Thyroid gland (tissue), 4 donors: ENCODE measurements around the gene ZBTB37. TPM values are rescaled to one million over a fixed set of nuclear protein-coding genes. Genes with fewer than 3 reads are reported as not detected.
A peak's percentile ranks its signal among the peaks of the same experiment; 100 is the strongest.

Experiments
- DNase-seq, 2 donors: peaks; one replicate each; pipeline ENCODE4 v3.0.0-alpha.2; 2019
- H3K27ac ChIP-seq, 3 donors: fragments of 200-600 bp; sonication (generic); 1 replicate in 2 of 3; 2 replicates in 1 of 3; pipeline ENCODE4 v1.5.1; 2016 to 2019; ENCODE audit warnings: mild to moderate bottlenecking in 1 of 3, moderate library complexity in 1 of 3
- H3K27me3 ChIP-seq: fragments of 200-600 bp; sonication (generic); one replicate; pipeline ENCODE4 v1.5.1; 2019
- H3K36me3 ChIP-seq, 2 donors: fragments of 200-600 bp; sonication (generic); one replicate each; pipeline ENCODE4 v1.5.1; 2016 to 2019
- H3K4me1 ChIP-seq, 2 donors: fragments of 200-600 bp; sonication (generic); one replicate each; pipeline ENCODE4 v1.5.1; 2017 to 2019
- H3K4me3 ChIP-seq, 3 donors: fragments of 200-600 bp; sonication (generic); replicated peaks in 1 of 3; 1 replicate in 2 of 3; 2 replicates in 1 of 3; pipeline ENCODE4 v1.5.1; 2016; ENCODE audit warnings: mild to moderate bottlenecking in 1 of 3
- H3K9me3 ChIP-seq: fragments of 200-600 bp; sonication (generic); one replicate; pipeline ENCODE4 v1.5.1; 2017
- CTCF ChIP-seq, 6 experiments: fragments of 200-600 bp in 3 of 6; fragments of 450-650 bp in 3 of 6; sonication (generic) in 3 of 6; IDR thresholded peaks; one replicate each; pipeline ENCODE4 v1.5.1; 2016 to 2019; ENCODE audit warnings: antibody characterized with exemption in 6 of 6, mild to moderate bottlenecking in 2 of 6, inconsistent platforms in 1 of 6, moderate library complexity in 1 of 6
- POLR2A ChIP-seq, 2 donors: fragments of 450-650 bp; IDR thresholded peaks; one replicate each; pipeline ENCODE4 v1.6.1; 2017; ENCODE audit warnings: antibody characterized with exemption in 2 of 2, mild to moderate bottlenecking in 2 of 2, moderate library complexity in 1 of 2
- WGBS, 2 donors: methylation state at CpG; one replicate each; pipeline ENCODE4 v1.1.5; 2017; 5-methylcytosine and 5-hydroxymethylcytosine counted together
- intact Hi-C: fragments of 100-400 bp; cut with DNase I; formaldehyde crosslinking; loops from one replicate; pipeline ENCODE4 v1.15.1; 2023
- total RNA-seq, 4 donors: library from RNA; depleted of rRNA; stranded (reverse); fragments of >200 nt; gene quantifications; one replicate each; pipeline ENCODE4 v1.2.3, GENCODE V29; 2016

Gene ZBTB37
- total RNA-seq, 4 donors from 2014 or later = 14.6 to 24.4 (median 17.3) TPM

- no peaks in the 10 kb centered on the region for H3K36me3 ChIP-seq
- no peak for DNase-seq
- no peak overlapping the region for H3K4me3 ChIP-seq
- intact Hi-C loops = no loop called here
- no peaks in the 10 kb centered on the region for H3K27me3 ChIP-seq
- no peak for TF ChIP-seq POLR2A (IDR thresholded peaks at IDR 0.05)
- TF ChIP-seq CTCF (IDR thresholded peaks at IDR 0.05) = no peak
- no peak overlapping the region for H3K27ac ChIP-seq
- H3K4me1 ChIP-seq = no peaks in the 10 kb centered on the region
- no peaks in the 10 kb centered on the region for H3K9me3 ChIP-seq
- WGBS, 2 donors = 93 to 95% methylated on average over 1 of the region's 1 CpG
These were observed 25.4 kb downstream of the ZBTB37 start for GRCh38 chr1:173893611-173894010.

GRCh38 chr1:173894189-173894588 is 26.0 kb downstream of the ZBTB37 start:
- DNase-seq = no peak
- Histone ChIP-seq H3K36me3 (no peaks in the 10 kb centered on the region), H3K9me3 (no peaks in the 10 kb centered on the region), H3K4me3 (no peak overlapping the region), H3K27me3 (no peaks in the 10 kb centered on the region), H3K27ac (no peak overlapping the region), H3K4me1 (no peaks in the 10 kb centered on the region)
- TF ChIP-seq POLR2A (IDR thresholded peaks at IDR 0.05) = no peak
- TF ChIP-seq CTCF (IDR thresholded peaks at IDR 0.05) = no peak
- WGBS, 2 donors = 95% methylated on average over 3 of the region's 3 CpGs
- intact Hi-C loops = no loop called here

GRCh38 chr1:173900427-173900826 is 32.2 kb downstream of the ZBTB37 start:
- Histone ChIP-seq H3K9me3 (no peaks in the 10 kb centered on the region), H3K27me3 (no peaks in the 10 kb centered on the region), H3K27ac (no peak overlapping the region), H3K4me3 (no peak overlapping the region), H3K4me1 (peaks cover 19 to 25% of the 10 kb centered on the region in 2 donors), H3K36me3 (no peaks in the 10 kb centered on the region)
- DNase-seq = no peak
- 41 to 49% methylated on average over 2 of the region's 2 CpGs for WGBS, 2 donors
- no peak for TF ChIP-seq CTCF (IDR thresholded peaks at IDR 0.05)
- TF ChIP-seq POLR2A (IDR thresholded peaks at IDR 0.05) = no peak
- intact Hi-C loops = no loop called here

GRCh38 chr1:173900992-173901391 is 32.8 kb downstream of the ZBTB37 start:
- no peaks in the 10 kb centered on the region for H3K9me3 ChIP-seq
- WGBS, 2 donors = 49 to 59% methylated on average over 3 of the region's 3 CpGs
- no peak overlapping the region for H3K27ac ChIP-seq
- TF ChIP-seq POLR2A (IDR thresholded peaks at IDR 0.05) = no peak
- no peak for TF ChIP-seq CTCF (IDR thresholded peaks at IDR 0.05)
- intact Hi-C loops = no loop called here
- H3K27me3 ChIP-seq = no peaks in the 10 kb centered on the region
- no peaks in the 10 kb centered on the region for H3K36me3 ChIP-seq
- DNase-seq = no peak
- H3K4me1 ChIP-seq = peaks cover 19 to 25% of the 10 kb centered on the region in 2 donors
- no peak overlapping the region for H3K4me3 ChIP-seq

GRCh38 chr1:173903827-173904531 is 35.8 kb downstream of the ZBTB37 start:
- H3K9me3 ChIP-seq = no peaks in the 10 kb centered on the region
- intact Hi-C loops = no loop called here
- WGBS, 2 donors = 30 to 39% methylated on average over 6 of the region's 6 CpGs
- DNase-seq = peak; percentile 65 to 70
- H3K36me3 ChIP-seq = no peaks in the 10 kb centered on the region
- TF ChIP-seq CTCF (IDR thresholded peaks at IDR 0.05) (no peak), POLR2A (IDR thresholded peaks at IDR 0.05) (no peak)
- peak overlapping the region; percentile 40 to 67 (median 52) for H3K27ac ChIP-seq
- H3K4me3 ChIP-seq = no peak overlapping the region
- H3K27me3 ChIP-seq = no peaks in the 10 kb centered on the region
- H3K4me1 ChIP-seq = peaks cover 23 to 34% of the 10 kb centered on the region in 2 donors
